GM21526 (cell line): ENCODE data around the gene AAMP.
"Not testable (repeated sequence)": the region's sequence is repeated elsewhere in the genome, so short reads cannot be mapped to it uniquely, and the experiment has no call there.

ENCODE experiments used
- ATAC-seq: cut with Tn5 transposase; IDR thresholded peaks from one replicate; pipeline ENCODE4 v1.9.1; 2021; ENCODE audit warnings: moderate library complexity; ENCODE audit not compliant: unreplicated experiment, low FRiP score

Gene AAMP

GRCh38 chr2:218269900-218270720, at the start of gene AAMP, which contains the start of gene PNKD:
Gene AAMP, minus strand, starts transcription at chr2:218270137. Its CDS starts 51 bp downstream, at chr2:218270086.
Gene PNKD, plus strand, starts transcription at chr2:218270519. Its CDS starts 17 bp downstream, at chr2:218270536.
- peak; percentile 82 for ATAC-seq

GRCh38 chr2:218318241-218318640, 48.3 kb upstream of the AAMP start:
- no peak for ATAC-seq

- no peak for ATAC-seq
Observed at GRCh38 chr2:218317835-218318234, 47.9 kb upstream of the AAMP start.

- ATAC-seq: no peak
Observed at GRCh38 chr2:218317303-218317630, 47.3 kb upstream of the AAMP start.

GRCh38 chr2:218315397-218315796, 45.5 kb upstream of the AAMP start:
- ATAC-seq: no peak

- ATAC-seq: not testable (repeated sequence)
Observed at GRCh38 chr2:218314764-218315163, 44.8 kb upstream of the AAMP start.

GRCh38 chr2:218313356-218313755, 43.4 kb upstream of the AAMP start:
- ATAC-seq: no peak

GRCh38 chr2:218312267-218312756, 42.4 kb upstream of the AAMP start:
- no peak for ATAC-seq

GRCh38 chr2:218311541-218312266, 41.8 kb upstream of the AAMP start:
- not testable (repeated sequence) for ATAC-seq

GRCh38 chr2:218310853-218311540, 41.1 kb upstream of the AAMP start:
- no peak for ATAC-seq

- ATAC-seq: no peak
Observed at GRCh38 chr2:218307415-218308090, 37.6 kb upstream of the AAMP start.

GRCh38 chr2:218306184-218306920, 36.4 kb upstream of the AAMP start:
- ATAC-seq: no peak

- no peak for ATAC-seq
Observed at GRCh38 chr2:218305383-218305782, 35.4 kb upstream of the AAMP start.

- peak; percentile 72 for ATAC-seq
Observed at GRCh38 chr2:218301176-218301819, 31.4 kb upstream of the AAMP start.

GRCh38 chr2:218300141-218300540, 30.2 kb upstream of the AAMP start:
- no peak for ATAC-seq

- no peak for ATAC-seq
Observed at GRCh38 chr2:218298314-218298875, 28.5 kb upstream of the AAMP start.

- no peak for ATAC-seq
Observed at GRCh38 chr2:218296847-218297246, 26.9 kb upstream of the AAMP start.

GRCh38 chr2:218296200-218296599, 26.3 kb upstream of the AAMP start:
- ATAC-seq: no peak

- no peak for ATAC-seq
Observed at GRCh38 chr2:218295029-218295428, 25.1 kb upstream of the AAMP start.
